Measurements from ENCODE around the gene AOC1. TPM values are rescaled to one million over a fixed set of nuclear protein-coding genes. Genes with fewer than 3 reads are reported as not detected.
A peak's percentile ranks its signal among the peaks of the same experiment; 100 is the strongest.

AOC1 gene
- total RNA-seq (under 1 TPM in 2 of 5 donors, not detected in 3; 0.15 to 0.28 TPM), total RNA-seq (0 to 1.3 (median 0) reads per million in 29 experiments)
- not detected for total RNA-seq (2013)

- H3K27ac Mint-ChIP-seq = no peak within 1 kb of the TSS
- POLR2A ChIA-PET = no interaction called here
- Histone ChIP-seq H3K27me3 (replicated peaks in 1 of 2; ENCODE audit: control insufficient read depth in 2 of 2, extremely low read depth in 1 of 2, insufficient read depth in 2 of 2, low read length in 1 of 2) (peaks cover 0 to 53% of the 10 kb centered on the region in 2 experiments), H3K4me1 (ENCODE audit: control insufficient read depth in 1 of 2, extremely low read depth in 1 of 2, insufficient read depth in 2 of 2, low read length in 2 of 2) (no peaks in the 10 kb centered on the region), H3K4me3 (ENCODE audit: control insufficient read depth in 1 of 2, extremely low read depth in 1 of 2, low read length in 1 of 2) (no peak within 1 kb of the TSS), H3K27ac (ENCODE audit: low read length) (no peak within 1 kb of the TSS), H3K36me3 (ENCODE audit: control insufficient read depth in 2 of 2, extremely low read depth in 1 of 2, insufficient read depth in 1 of 2, low read length in 1 of 2) (no peaks in the 10 kb centered on the region), H3K9me3 (no peaks in the 10 kb centered on the region)
- 51% methylated on average over 5 of the region's 8 CpGs for WGBS (ENCODE audit: insufficient coverage)
- no peaks in the 10 kb centered on the region for H3K36me3 Mint-ChIP-seq
- no peaks in the 10 kb centered on the region for H3K9me3 Mint-ChIP-seq
- DNase-seq (peak in 1 of 35 experiments; percentile 5), ATAC-seq (replicated peaks in 1 of 4) (no peak)
- CTCF ChIA-PET = no interaction called here
- H3K4me3 Mint-ChIP-seq = no peak within 1 kb of the TSS
- H3K27me3 Mint-ChIP-seq = peaks cover 34 to 38% of the 10 kb centered on the region in 2 donors
- no peaks in the 10 kb centered on the region for H3K4me1 Mint-ChIP-seq
These were observed at the start of gene AOC1 for GRCh38 chr7:150852371-150852905. AOC1 (plus strand) TSS chr7:150852517; CDS start chr7:150856471, 3,954 bp downstream.

- WGBS (ENCODE audit: insufficient coverage) = 100% methylated on average over 6 of the region's 10 CpGs
- H3K27me3 Mint-ChIP-seq = peaks cover 36 to 67% of the 10 kb centered on the region in 2 donors
- peaks cover 0 to 17% (median 12%) of the 10 kb centered on the region in 3 donors for H3K9me3 Mint-ChIP-seq
- H3K27ac ChIP-seq (ENCODE audit: low read length) = no peak overlapping the region
- no peak overlapping the region for H3K4me3 ChIP-seq (ENCODE audit: control insufficient read depth in 1 of 2, extremely low read depth in 1 of 2, low read length in 1 of 2)
- ChIA-PET CTCF (no interaction called here), POLR2A (interaction anchor here in 1 of 2 donors (0.6 kb wide), 1 partner anchor 9 kb away, joined by 3 read pairs; no protein-coding TSS in a partner anchor)
- H3K27me3 ChIP-seq (replicated peaks in 1 of 2; ENCODE audit: control insufficient read depth in 2 of 2, extremely low read depth in 1 of 2, insufficient read depth in 2 of 2, low read length in 1 of 2) = peaks cover 4 to 70% of the 10 kb centered on the region in 2 experiments
- H3K27ac Mint-ChIP-seq = no peak overlapping the region
- H3K36me3 Mint-ChIP-seq = peaks cover 3% of the 10 kb centered on the region
- H3K4me1 ChIP-seq (ENCODE audit: control insufficient read depth in 1 of 2, extremely low read depth in 1 of 2, insufficient read depth in 2 of 2, low read length in 2 of 2) = peaks cover 2 to 18% of the 10 kb centered on the region in 2 experiments
- no peak overlapping the region for H3K4me3 Mint-ChIP-seq
- peaks cover 8 to 15% (median 13%) of the 10 kb centered on the region in 3 donors for H3K4me1 Mint-ChIP-seq
- DNase-seq (no peak), ATAC-seq (replicated peaks in 1 of 4) (no peak)
- H3K36me3 ChIP-seq (ENCODE audit: control insufficient read depth in 2 of 2, extremely low read depth in 1 of 2, insufficient read depth in 1 of 2, low read length in 1 of 2) = no peaks in the 10 kb centered on the region
- peaks cover 7% of the 10 kb centered on the region for H3K9me3 ChIP-seq
These were observed 49.0 kb upstream of the AOC1 start for GRCh38 chr7:150803161-150803860.

- POLR2A ChIA-PET = no interaction called here
- Mint-ChIP-seq H3K4me1 (peaks cover 3 to 15% (median 9%) of the 10 kb centered on the region in 3 donors), H3K4me3 (no peak overlapping the region), H3K36me3 (peaks cover 3% of the 10 kb centered on the region), H3K27me3 (peaks cover 30 to 66% of the 10 kb centered on the region in 2 donors), H3K9me3 (peaks cover 0 to 17% (median 12%) of the 10 kb centered on the region in 3 donors), H3K27ac (no peak overlapping the region)
- DNase-seq = no peak
- peaks cover 7% of the 10 kb centered on the region for H3K9me3 ChIP-seq
- H3K4me1 ChIP-seq (ENCODE audit: control insufficient read depth in 1 of 2, extremely low read depth in 1 of 2, insufficient read depth in 2 of 2, low read length in 2 of 2) = peaks cover 2 to 16% of the 10 kb centered on the region in 2 experiments
- 100% methylated on average over 2 of the region's 5 CpGs for WGBS (ENCODE audit: insufficient coverage)
- peaks cover 0 to 60% of the 10 kb centered on the region in 2 experiments for H3K27me3 ChIP-seq (replicated peaks in 1 of 2; ENCODE audit: control insufficient read depth in 2 of 2, extremely low read depth in 1 of 2, insufficient read depth in 2 of 2, low read length in 1 of 2)
- H3K4me3 ChIP-seq (ENCODE audit: control insufficient read depth in 1 of 2, extremely low read depth in 1 of 2, low read length in 1 of 2) = no peak overlapping the region
- no peak for ATAC-seq (replicated peaks in 1 of 4)
- no peak overlapping the region for H3K27ac ChIP-seq (ENCODE audit: low read length)
- no peaks in the 10 kb centered on the region for H3K36me3 ChIP-seq (ENCODE audit: control insufficient read depth in 2 of 2, extremely low read depth in 1 of 2, insufficient read depth in 1 of 2, low read length in 1 of 2)
- CTCF ChIA-PET = no interaction called here
These were observed 47.5 kb upstream of the AOC1 start for GRCh38 chr7:150804802-150805201.

GRCh38 chr7:150805864-150806263 lies 46.5 kb upstream of the AOC1 start:
- peaks cover 0 to 17% (median 12%) of the 10 kb centered on the region in 3 donors for H3K9me3 Mint-ChIP-seq
- ATAC-seq (replicated peaks in 1 of 4) (no peak), DNase-seq (no peak)
- H3K4me1 Mint-ChIP-seq = peaks cover 3 to 15% (median 8%) of the 10 kb centered on the region in 3 donors
- H3K4me1 ChIP-seq (ENCODE audit: control insufficient read depth in 1 of 2, extremely low read depth in 1 of 2, insufficient read depth in 2 of 2, low read length in 2 of 2) = peaks cover 0 to 6% of the 10 kb centered on the region in 2 experiments
- ChIA-PET CTCF (no interaction called here), POLR2A (no interaction called here)
- H3K9me3 ChIP-seq = peaks cover 7% of the 10 kb centered on the region
- no peak overlapping the region for H3K4me3 ChIP-seq (ENCODE audit: control insufficient read depth in 1 of 2, extremely low read depth in 1 of 2, low read length in 1 of 2)
- peaks cover 39 to 71% of the 10 kb centered on the region in 2 donors for H3K27me3 Mint-ChIP-seq
- no peak overlapping the region for H3K4me3 Mint-ChIP-seq
- no peak overlapping the region for H3K27ac ChIP-seq (ENCODE audit: low read length)
- peaks cover 3% of the 10 kb centered on the region for H3K36me3 Mint-ChIP-seq
- peaks cover 0 to 51% of the 10 kb centered on the region in 2 experiments for H3K27me3 ChIP-seq (replicated peaks in 1 of 2; ENCODE audit: control insufficient read depth in 2 of 2, extremely low read depth in 1 of 2, insufficient read depth in 2 of 2, low read length in 1 of 2)
- H3K27ac Mint-ChIP-seq = no peak overlapping the region
- no peaks in the 10 kb centered on the region for H3K36me3 ChIP-seq (ENCODE audit: control insufficient read depth in 2 of 2, extremely low read depth in 1 of 2, insufficient read depth in 1 of 2, low read length in 1 of 2)

- no peak for ATAC-seq (replicated peaks in 1 of 4)
- peaks cover 42 to 74% of the 10 kb centered on the region in 2 donors for H3K27me3 Mint-ChIP-seq
- peaks cover 0 to 46% of the 10 kb centered on the region in 2 experiments for H3K27me3 ChIP-seq (replicated peaks in 1 of 2; ENCODE audit: control insufficient read depth in 2 of 2, extremely low read depth in 1 of 2, insufficient read depth in 2 of 2, low read length in 1 of 2)
- no peaks in the 10 kb centered on the region for H3K36me3 ChIP-seq (ENCODE audit: control insufficient read depth in 2 of 2, extremely low read depth in 1 of 2, insufficient read depth in 1 of 2, low read length in 1 of 2)
- H3K4me3 ChIP-seq (ENCODE audit: control insufficient read depth in 1 of 2, extremely low read depth in 1 of 2, low read length in 1 of 2) = no peak overlapping the region
- ChIA-PET CTCF (no interaction called here), POLR2A (no interaction called here)
- H3K4me1 ChIP-seq (ENCODE audit: control insufficient read depth in 1 of 2, extremely low read depth in 1 of 2, insufficient read depth in 2 of 2, low read length in 2 of 2) = peaks cover 0 to under 1% of the 10 kb centered on the region in 2 experiments
- peaks cover 0 to 17% (median 12%) of the 10 kb centered on the region in 3 donors for H3K9me3 Mint-ChIP-seq
- no peak overlapping the region for H3K27ac Mint-ChIP-seq
- H3K27ac ChIP-seq (ENCODE audit: low read length) = no peak overlapping the region
- peaks cover 0 to 10% (median 4%) of the 10 kb centered on the region in 3 donors for H3K4me1 Mint-ChIP-seq
- H3K36me3 Mint-ChIP-seq = peaks cover 3% of the 10 kb centered on the region
- DNase-seq = no peak
- no peak overlapping the region for H3K4me3 Mint-ChIP-seq
- WGBS (ENCODE audit: insufficient coverage) = no CpG with 5 or more reads among the region's 3 CpGs
- peaks cover 7% of the 10 kb centered on the region for H3K9me3 ChIP-seq
These were observed 45.9 kb upstream of the AOC1 start for GRCh38 chr7:150806454-150806853.

- H3K4me1 Mint-ChIP-seq = peaks cover 0 to 6% (median 2%) of the 10 kb centered on the region in 3 donors
- Histone ChIP-seq H3K4me3 (ENCODE audit: control insufficient read depth in 1 of 2, extremely low read depth in 1 of 2, low read length in 1 of 2) (no peak overlapping the region), H3K4me1 (ENCODE audit: control insufficient read depth in 1 of 2, extremely low read depth in 1 of 2, insufficient read depth in 2 of 2, low read length in 2 of 2) (no peaks in the 10 kb centered on the region), H3K9me3 (peaks cover 7% of the 10 kb centered on the region), H3K27me3 (replicated peaks in 1 of 2; ENCODE audit: control insufficient read depth in 2 of 2, extremely low read depth in 1 of 2, insufficient read depth in 2 of 2, low read length in 1 of 2) (peaks cover 0 to 41% of the 10 kb centered on the region in 2 experiments), H3K36me3 (ENCODE audit: control insufficient read depth in 2 of 2, extremely low read depth in 1 of 2, insufficient read depth in 1 of 2, low read length in 1 of 2) (no peaks in the 10 kb centered on the region), H3K27ac (ENCODE audit: low read length) (no peak overlapping the region)
- ChIA-PET CTCF (no interaction called here), POLR2A (no interaction called here)
- H3K36me3 Mint-ChIP-seq = peaks cover 3% of the 10 kb centered on the region
- WGBS (ENCODE audit: insufficient coverage) = no CpG with 5 or more reads among the region's 2 CpGs
- ATAC-seq (replicated peaks in 1 of 4) = no peak
- no peak overlapping the region for H3K4me3 Mint-ChIP-seq
- H3K9me3 Mint-ChIP-seq = peaks cover 0 to 17% (median 12%) of the 10 kb centered on the region in 3 donors
- DNase-seq = no peak
- H3K27me3 Mint-ChIP-seq = peaks cover 43 to 73% of the 10 kb centered on the region in 2 donors
- no peak overlapping the region for H3K27ac Mint-ChIP-seq
These were observed 45.5 kb upstream of the AOC1 start for GRCh38 chr7:150806863-150807262.

All from T-cell (primary cell).